ENCODE data around the gene RHOV.

RHOV gene

GRCh38 chr15:40829115-40829514 lies 44.9 kb downstream of the RHOV start:
- TF ChIP-seq CTCF (conservative IDR thresholded peaks at IDR 0.05) (no peak), ZFX (IDR thresholded peaks at IDR 0.05) (no peak)
- no peak overlapping the region for H3K27ac ChIP-seq

GRCh38 chr15:40828447-40829036 lies 45.5 kb downstream of the RHOV start, which contains the start of gene PPP1R14D:
TSS of gene PPP1R14D (minus strand) at chr15:40828708. CDS start at chr15:40828641, 67 bp downstream.
- H3K27ac ChIP-seq, result no peak within 1 kb of the TSS
- TF ChIP-seq ZFX (IDR thresholded peaks at IDR 0.05) (no peak), CTCF (conservative IDR thresholded peaks at IDR 0.05) (no peak)

GRCh38 chr15:40826423-40827075 lies 47.5 kb downstream of the RHOV start:
- no peak overlapping the region for H3K27ac ChIP-seq

GRCh38 chr15:40825661-40826422 lies 48.2 kb downstream of the RHOV start:
- TF ChIP-seq ZFX (IDR thresholded peaks at IDR 0.05) (no peak), CTCF (conservative IDR thresholded peaks at IDR 0.05) (no peak)
- H3K27ac ChIP-seq, result no peak overlapping the region

More at GRCh38 chr15:40826423-40827075, 47.5 kb downstream of the RHOV start:
- TF ChIP-seq ZFX (IDR thresholded peaks at IDR 0.05), result no peak
- TF ChIP-seq CTCF (conservative IDR thresholded peaks at IDR 0.05), result no peak

- TF ChIP-seq ZFX (IDR thresholded peaks at IDR 0.05), result no peak
- no peak for TF ChIP-seq CTCF (conservative IDR thresholded peaks at IDR 0.05)
- no peak overlapping the region for H3K27ac ChIP-seq
Observed at GRCh38 chr15:40823572-40824343, 50.3 kb downstream of the RHOV start.

Measured in C4-2B (cell line).